Urothelium cell line (cell line): ENCODE data around the gene BICRA.

Experiments used
- DNase-seq: peaks from one replicate; pipeline ENCODE4 v3.0.0; 2011; ENCODE audit warnings: low spot score, mixed read lengths
- FAIRE-seq: peaks from 2 replicates; lab custom pipeline; 2011; peaks lifted over from hg19 to GRCh38; lab: Jason Lieb, UNC

BICRA gene

DNA sequence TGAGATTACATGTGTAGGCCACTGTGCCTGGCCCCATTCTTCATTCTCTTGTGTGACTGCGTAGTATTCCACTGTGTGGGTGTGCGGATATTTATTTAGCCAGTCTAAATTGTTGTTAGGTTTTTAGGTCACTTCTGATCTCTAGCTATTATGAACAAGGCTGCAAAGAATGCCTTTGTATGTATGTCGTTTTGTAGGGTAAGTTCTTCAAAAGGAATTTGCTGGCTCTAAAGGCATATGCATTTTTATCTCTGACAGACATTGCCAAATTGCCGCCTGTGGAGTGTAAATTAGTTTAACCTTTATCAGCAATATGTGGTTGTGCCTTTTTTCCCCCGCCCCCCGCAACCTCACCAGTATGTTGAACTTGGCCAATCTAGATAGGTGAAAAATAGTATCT, 74.0 kb downstream of the BICRA start:
- DNase-seq (no peak), FAIRE-seq (no peak)

GRCh38 chr19:47686679-47687450, 77.9 kb downstream of the BICRA start:
- no peak for DNase-seq
- no peak for FAIRE-seq

DNA sequence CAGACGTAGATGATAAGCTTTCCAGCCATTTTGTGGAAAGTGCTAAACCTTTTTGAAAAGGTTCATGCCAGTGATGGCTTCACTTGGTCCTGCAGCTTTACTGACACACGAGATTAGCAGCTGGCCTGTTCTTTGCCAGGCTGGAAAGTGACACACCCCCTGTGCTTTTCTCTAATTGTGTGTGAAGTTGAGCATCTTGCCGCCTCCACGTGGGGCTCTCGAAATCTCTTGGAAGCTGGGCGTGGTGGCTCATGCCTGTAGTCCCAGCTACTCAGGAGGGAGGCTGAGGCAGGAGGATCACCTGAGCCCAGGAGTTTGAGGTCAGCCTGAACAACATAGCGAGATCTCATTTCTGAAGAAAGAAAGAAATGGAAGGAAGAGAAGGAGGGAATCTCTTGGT, 79.0 kb downstream of the BICRA start:
- DNase-seq, result no peak
- no peak for FAIRE-seq

GRCh38 chr19:47691090-47691489, 82.2 kb downstream of the BICRA start:
- FAIRE-seq (no peak), DNase-seq (no peak)

DNA sequence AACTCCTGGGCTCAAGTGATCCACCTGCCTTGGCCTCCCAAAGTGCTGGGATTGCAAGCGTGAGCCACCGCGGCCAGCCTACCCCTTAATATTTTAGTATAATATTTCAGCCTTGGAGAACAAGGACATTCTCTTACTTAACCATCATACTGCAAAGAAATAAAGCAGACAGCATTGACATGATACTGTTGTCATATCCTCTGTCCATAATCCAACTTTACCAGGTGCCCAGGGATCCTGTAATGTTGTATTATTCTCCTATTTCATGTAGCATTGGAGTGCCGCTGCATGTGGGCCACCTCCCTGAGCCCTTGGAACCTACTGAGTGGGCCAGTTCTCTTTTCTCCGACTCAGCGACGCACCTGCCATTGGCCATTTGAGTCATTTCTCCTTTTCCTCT, 82.8 kb downstream of the BICRA start:
- DNase-seq (no peak), FAIRE-seq (no peak)

- DNase-seq (no peak), FAIRE-seq (no peak)
These were observed 84.6 kb downstream of the BICRA start for GRCh38 chr19:47693489-47693888.

- FAIRE-seq, result no peak
- no peak for DNase-seq
These were observed 85.0 kb downstream of the BICRA start for GRCh38 chr19:47693903-47694302.

- no peak for FAIRE-seq
- no peak for DNase-seq
These were observed 85.7 kb downstream of the BICRA start for GRCh38 chr19:47694466-47695273.

DNA sequence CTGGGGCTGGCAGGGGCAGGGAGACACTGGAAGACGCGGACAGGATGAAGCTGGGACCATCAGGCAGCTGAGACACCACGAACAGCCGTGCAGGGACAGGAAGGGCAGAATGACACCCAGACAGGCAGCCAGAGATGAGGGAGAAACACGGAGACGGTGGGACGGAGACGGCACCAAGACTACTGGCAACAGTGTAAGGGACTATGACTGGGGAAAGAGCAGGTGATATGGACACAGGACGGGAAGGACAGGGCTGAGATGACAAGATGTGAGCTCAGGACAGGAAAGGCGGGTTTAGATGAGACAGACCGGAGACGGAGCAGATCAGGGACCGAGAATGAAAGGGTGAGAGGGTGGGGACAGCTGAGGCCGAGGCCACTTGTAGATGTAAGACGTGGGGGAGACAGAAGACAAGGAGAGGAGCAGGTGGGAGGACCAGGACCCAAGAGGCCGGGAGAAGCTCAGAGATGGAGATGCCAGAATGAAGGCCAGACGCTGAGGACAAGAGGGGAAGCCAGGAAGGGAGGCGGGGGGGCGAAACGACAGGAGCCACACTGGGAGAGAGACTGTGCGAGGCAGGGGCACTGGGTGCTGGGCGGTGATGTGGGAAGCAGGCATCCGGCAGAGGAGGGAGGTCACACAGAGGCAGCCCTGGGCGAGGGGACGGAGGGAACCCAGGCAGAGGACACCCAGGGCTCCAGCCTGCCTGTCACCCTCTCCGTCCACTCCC, 86.8 kb downstream of the BICRA start:
- FAIRE-seq, result no peak

GRCh38 chr19:47696635-47697034, 87.7 kb downstream of the BICRA start:
- DNase-seq (no peak), FAIRE-seq (no peak)

More for the DNA sequence above, 86.8 kb downstream of the BICRA start:
- no peak for DNase-seq

DNA sequence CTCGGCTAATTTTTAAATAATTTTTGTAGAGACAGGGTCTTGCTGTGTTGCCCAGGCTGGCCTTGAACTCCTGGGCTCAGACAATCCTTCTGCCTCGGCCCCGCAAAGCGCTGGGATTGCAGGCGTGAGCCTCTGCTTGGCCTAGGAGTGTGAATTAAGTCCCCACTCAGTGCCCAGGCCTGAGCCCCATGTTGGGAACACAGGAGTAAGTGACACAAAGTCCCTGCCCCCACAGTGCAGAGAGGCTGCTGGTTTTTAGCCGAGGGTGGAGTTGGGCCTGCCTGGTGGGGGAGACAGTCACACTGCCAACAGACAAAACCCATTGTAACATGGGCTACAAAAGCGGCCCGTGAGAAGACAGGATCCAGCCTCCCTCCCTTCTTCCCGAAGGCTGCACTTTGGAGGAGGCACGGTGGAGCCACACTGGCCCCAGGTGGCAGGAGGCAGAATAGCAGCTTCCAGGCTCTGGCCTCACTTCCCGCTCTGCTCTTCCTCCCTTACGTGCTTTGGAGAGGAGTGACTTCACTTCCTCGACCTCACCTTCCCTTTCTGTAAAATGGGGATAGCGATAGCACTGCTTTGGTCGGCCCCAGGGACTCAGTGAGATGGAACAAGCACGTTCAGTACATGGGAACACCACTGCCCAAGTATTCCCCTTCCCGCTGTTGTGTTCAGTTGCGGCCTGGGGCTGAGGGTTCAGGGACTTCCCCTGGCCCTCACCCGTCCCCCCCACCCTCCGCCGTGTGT, 89.1 kb downstream of the BICRA start:
- DNase-seq, result peak; percentile 83
- no peak for FAIRE-seq

DNA sequence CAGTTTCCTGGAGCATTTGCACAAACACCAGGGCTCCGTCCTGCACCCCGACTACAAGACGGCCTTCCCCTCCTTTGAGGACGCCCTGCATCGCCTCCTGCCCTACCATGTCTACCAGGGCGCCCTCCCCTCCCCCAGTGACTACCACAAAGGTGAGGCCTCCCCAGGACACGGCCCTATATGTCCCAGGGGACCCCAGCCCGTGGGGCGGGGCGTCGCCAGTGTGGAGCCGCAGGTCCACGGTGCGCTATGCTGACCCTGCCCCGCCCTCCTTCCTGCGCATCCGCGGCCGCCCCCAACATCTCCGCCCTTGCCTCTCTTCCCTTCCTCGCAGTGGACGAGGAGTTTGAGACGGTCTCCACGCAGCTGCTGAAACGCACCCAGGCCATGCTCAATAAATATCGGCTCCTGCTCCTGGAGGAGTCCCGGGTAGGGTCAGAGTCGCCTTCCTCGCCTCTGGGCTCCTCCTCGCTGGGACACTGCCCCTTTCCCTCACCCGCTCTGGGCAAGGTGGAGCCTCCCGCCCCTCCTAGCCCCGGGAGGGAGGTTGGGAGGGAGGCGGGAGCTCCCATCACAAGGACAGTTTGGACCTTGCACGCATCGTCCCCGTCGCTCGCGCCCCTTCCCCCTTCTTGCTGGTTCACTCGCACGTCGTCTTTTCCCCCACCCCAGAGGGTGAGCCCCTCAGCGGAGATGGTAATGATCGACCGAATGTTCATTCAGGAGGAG, 89.9 kb downstream of the BICRA start:
- no peak for DNase-seq
- FAIRE-seq, result no peak

GRCh38 chr19:47699360-47699917, 90.5 kb downstream of the BICRA start:
- peak; percentile 76 for DNase-seq
- peak; percentile 68 for FAIRE-seq

- FAIRE-seq (no peak), DNase-seq (no peak)
These were observed 92.2 kb downstream of the BICRA start for GRCh38 chr19:47700934-47701716.

DNA sequence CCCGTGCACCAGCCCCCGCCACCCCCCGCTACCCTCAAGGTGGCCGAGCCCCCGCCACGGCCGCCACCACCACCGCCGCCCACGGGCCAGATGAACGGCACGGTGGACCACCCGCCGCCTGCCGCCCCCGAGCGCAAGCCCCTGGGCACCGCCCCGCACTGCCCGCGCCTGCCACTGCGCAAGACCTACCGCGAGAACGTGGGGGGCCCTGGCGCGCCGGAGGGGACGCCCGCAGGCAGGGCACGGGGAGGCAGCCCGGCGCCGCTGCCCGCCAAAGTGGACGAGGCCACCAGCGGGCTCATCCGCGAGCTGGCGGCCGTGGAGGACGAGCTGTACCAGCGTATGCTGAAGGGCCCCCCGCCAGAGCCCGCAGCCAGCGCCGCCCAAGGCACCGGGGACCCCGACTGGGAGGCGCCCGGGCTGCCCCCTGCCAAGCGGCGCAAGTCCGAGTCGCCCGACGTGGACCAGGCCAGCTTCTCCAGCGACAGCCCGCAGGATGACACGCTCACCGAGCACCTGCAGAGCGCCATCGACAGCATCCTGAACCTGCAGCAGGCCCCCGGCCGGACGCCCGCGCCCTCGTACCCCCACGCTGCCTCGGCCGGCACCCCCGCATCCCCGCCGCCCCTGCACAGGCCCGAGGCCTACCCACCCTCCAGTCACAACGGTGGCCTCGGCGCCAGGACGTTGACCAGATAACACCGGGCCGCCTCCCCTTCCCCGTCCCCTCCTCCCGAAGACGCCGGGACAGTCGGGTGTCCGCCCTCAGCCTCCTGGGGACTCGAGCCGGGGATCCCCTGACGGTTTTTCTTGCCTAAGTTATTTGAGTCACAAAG, 93.0 kb downstream of the BICRA start:
- FAIRE-seq, result no peak
- no peak for DNase-seq

DNA sequence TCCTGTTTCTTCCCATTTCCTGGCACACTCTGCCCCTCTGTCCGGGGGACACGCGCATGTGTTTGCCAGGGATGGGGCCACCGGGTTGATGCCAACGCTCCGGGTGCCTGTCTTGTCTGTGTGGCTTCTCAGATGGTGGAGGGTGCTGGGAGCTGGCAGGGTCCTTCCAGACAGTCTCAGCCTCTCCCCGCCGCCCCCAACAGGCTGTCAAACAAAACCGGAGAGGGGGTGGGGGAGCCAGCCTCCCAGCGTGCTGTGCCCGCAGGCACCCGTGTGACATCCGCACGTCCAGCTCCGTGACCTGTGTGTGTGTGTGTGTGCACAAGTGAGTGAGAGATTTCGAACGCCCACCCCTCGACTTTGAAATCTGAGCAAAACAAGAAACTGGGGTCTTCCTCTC, 93.7 kb downstream of the BICRA start:
- FAIRE-seq (no peak), DNase-seq (no peak)

GRCh38 chr19:47703301-47703700, 94.4 kb downstream of the BICRA start:
- FAIRE-seq, result no peak
- no peak for DNase-seq

GRCh38 chr19:47704024-47704423, 95.1 kb downstream of the BICRA start:
- FAIRE-seq (no peak), DNase-seq (no peak)
